Heart left ventricle (tissue), 13 donors: Measurements from ENCODE around the gene SETBP1.

Experiments
- CTCF ChIP-seq, 12 donors: fragments of 200-600 bp; sonication (generic) in 4 of 12; IDR thresholded peaks; one replicate each; pipeline versions ENCODE4 v1.5.0 to v1.8.0; 2018 to 2022; ENCODE audit warnings: antibody characterized with exemption in 12 of 12, mild to moderate bottlenecking in 5 of 12
- POLR2A ChIP-seq, 2 donors: fragments of 450-650 bp; IDR thresholded peaks; one replicate each; pipeline ENCODE4 v1.6.1; 2017; ENCODE audit warnings: antibody characterized with exemption in 2 of 2, mild to moderate bottlenecking in 2 of 2, moderate library complexity in 2 of 2
- donor health status: ischemic (EF 13 %, LVEDD 7.1; RV severe dilation, severe dysfunction).
- donor health status: DM: no; HTN: yes; CAD: no.
- donor health status: DM: no; HTN: no; CAD: no.
- donor health status: ischemic (EF 25% LVEDD 6.9; RV normal size, moderate dysfunction).
- donor health status: ischemic (EF 25% LVEDD 5.7; RV mildly dilated, moderate dysfunction).
- donor health status: ischemic (EF 35%, LVEDD 5.7; RV mildly dilated, moderate dysfunction).
- donor health status: nonischemic (EF 11% LVEDD 7.7; RV severe dilation, severe dysfunction).
- donor health status: DM: yes; HTN: yes; CAD: no.
- donor health status: PGD.
- donor health status: ischemic (EF 29% LVEDD 5.4; RV normal size, mild dysfunction).
- donor health status: nonischemic (EF 23%, LVEDD 6.1; RV moderate dilation, normal function).

GRCh38 chr18:45102126-45102525 lies 421.4 kb downstream of the SETBP1 start:
- TF ChIP-seq CTCF (IDR thresholded peaks at IDR 0.05): no peak
- TF ChIP-seq POLR2A (IDR thresholded peaks at IDR 0.05): no peak
